ENCODE results near the gene COL5A1. TPM values are rescaled to one million over a fixed set of nuclear protein-coding genes. Genes with fewer than 3 reads are reported as not detected.
"Not testable (repeated sequence)": the region's sequence is repeated elsewhere in the genome, so short reads cannot be mapped to it uniquely, and the experiment has no call there.

Gene COL5A1
- total and polyA plus RNA-seq, 2 experiments from 2014 or later: 211 to 812 TPM

DNA sequence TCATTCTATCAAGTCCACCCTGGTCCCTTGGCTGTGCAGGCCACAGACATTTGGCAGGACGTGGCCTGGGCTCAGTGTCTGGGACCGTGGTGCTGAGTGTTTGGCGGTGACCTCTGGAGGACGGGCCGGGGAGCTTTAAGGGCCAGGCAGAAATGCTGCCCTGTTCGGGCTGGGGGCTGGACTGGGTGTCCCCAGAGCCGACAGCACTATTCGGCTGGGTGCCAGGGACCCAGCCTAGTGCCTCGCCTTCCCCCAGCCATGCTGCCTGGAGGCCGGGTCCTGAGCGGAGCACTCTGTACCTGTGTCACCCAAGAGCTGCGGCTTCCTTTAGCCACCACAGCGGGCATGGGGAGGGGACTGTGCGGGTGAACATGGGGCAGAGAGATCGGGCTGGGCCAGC is 40.4 kb downstream of the COL5A1 start:
- H3K79me2 ChIP-seq (ENCODE audit: insufficient read depth): peaks cover 97% of the 10 kb centered on the region
- H3K4me2 ChIP-seq (ENCODE audit: unreplicated experiment): no peak overlapping the region

DNA sequence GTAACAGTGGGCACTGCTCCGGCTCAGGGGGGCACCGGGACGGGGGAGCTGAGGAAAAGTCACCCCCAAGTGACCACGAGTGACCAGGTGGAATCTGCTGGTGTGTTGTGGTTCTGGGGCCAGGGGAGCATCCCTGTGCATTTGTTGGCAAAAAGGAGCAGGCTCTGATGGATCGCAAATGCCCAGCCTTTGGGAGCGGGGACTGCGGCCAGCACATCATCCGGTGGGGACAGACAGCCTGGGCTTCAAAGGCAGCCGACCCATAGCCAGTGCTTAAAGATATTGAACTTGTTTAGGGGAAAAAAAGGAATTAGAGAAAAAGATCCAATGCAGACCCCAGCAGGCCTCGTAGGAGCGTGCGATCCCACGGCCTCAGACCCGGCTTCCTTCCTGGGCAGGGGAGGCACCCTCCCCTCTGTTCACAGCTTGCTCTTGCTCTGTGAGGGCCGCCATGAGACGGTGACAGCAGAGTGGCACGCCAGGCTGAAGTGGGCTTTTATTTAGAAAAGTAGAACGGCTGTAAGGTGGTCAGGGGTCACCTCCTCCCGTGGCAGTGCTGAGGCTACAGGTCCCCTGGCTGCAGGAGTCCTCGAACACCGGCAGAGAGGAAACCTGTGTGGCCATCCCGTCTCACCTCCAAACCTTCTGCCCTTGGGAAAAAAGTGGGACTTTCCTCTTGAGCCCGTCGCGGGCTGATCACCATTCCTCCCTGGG is 41.2 kb downstream of the COL5A1 start:
- H4K20me1 ChIP-seq (ENCODE audit: insufficient read depth): peaks cover 45% of the 10 kb centered on the region
- H2AFZ ChIP-seq: no peak overlapping the region
- no peak for DNase-seq
- no peaks in the 10 kb centered on the region for H3K9me2 ChIP-seq (ENCODE audit: insufficient read depth)
- no peaks in the 10 kb centered on the region for H3K27me3 ChIP-seq (replicated peaks; ENCODE audit: insufficient read depth)
- peaks cover 40% of the 10 kb centered on the region for H3F3A ChIP-seq (ENCODE audit: insufficient read depth)
- H3K9ac ChIP-seq: 0 out of 2 replicates have a peak overlapping the region, but pooled peaks have one; percentile 20
- peaks cover 21% of the 10 kb centered on the region for H3K4me1 ChIP-seq (ENCODE audit: insufficient read depth)
- peaks cover 97% of the 10 kb centered on the region for H3K79me2 ChIP-seq (ENCODE audit: insufficient read depth)
- peaks cover 6% of the 10 kb centered on the region; the same call in 1 of the 2 replicates for H3K36me3 ChIP-seq (ENCODE audit: low read depth)
- in situ Hi-C loops (cut with MboI): no loop called here
- no peak overlapping the region for H3K27ac ChIP-seq
- H3K4me3 ChIP-seq: no peak overlapping the region
- TF ChIP-seq EZH2 (IDR thresholded peaks at IDR 0.05; ENCODE audit: insufficient read depth, poor library complexity, severe bottlenecking): no peak
- no peak for TF ChIP-seq EZH2phosphoT487 (IDR thresholded peaks at IDR 0.05; ENCODE audit: insufficient read depth, low read depth)
- H3K4me2 ChIP-seq (ENCODE audit: unreplicated experiment): no peak overlapping the region
- H3K9me3 ChIP-seq (ENCODE audit: low read depth): no peaks in the 10 kb centered on the region
- 94 to 97% methylated on average over 25 of the region's 25 CpGs for WGBS, 2 experiments (ENCODE audit: low coverage in 1 of 2, low lambda C conversion rate in 2 of 2, missing lambda C conversion rate in 2 of 2)

More for the DNA sequence above, 40.4 kb downstream of the COL5A1 start:
- peaks cover 21% of the 10 kb centered on the region for H3K4me1 ChIP-seq (ENCODE audit: insufficient read depth)
- no peak for TF ChIP-seq EZH2phosphoT487 (IDR thresholded peaks at IDR 0.05; ENCODE audit: insufficient read depth, low read depth)
- no peak for TF ChIP-seq EZH2 (IDR thresholded peaks at IDR 0.05; ENCODE audit: insufficient read depth, poor library complexity, severe bottlenecking)
- no peaks in the 10 kb centered on the region for H3K9me3 ChIP-seq (ENCODE audit: low read depth)
- H3K27ac ChIP-seq: peak overlapping the region; percentile 41; the same call in 1 of the 2 replicates
- no peak for DNase-seq
- 78 to 82% methylated on average over 15 of the region's 15 CpGs for WGBS, 2 experiments (ENCODE audit: low coverage in 1 of 2, low lambda C conversion rate in 2 of 2, missing lambda C conversion rate in 2 of 2)
- no peaks in the 10 kb centered on the region for H3K27me3 ChIP-seq (replicated peaks; ENCODE audit: insufficient read depth)
- in situ Hi-C loops (cut with MboI): no loop called here
- peaks cover 39% of the 10 kb centered on the region for H3F3A ChIP-seq (ENCODE audit: insufficient read depth)
- H3K9ac ChIP-seq: peak overlapping the region; percentile 20
- H2AFZ ChIP-seq: no peak overlapping the region
- H3K36me3 ChIP-seq (ENCODE audit: low read depth): peaks cover 6% of the 10 kb centered on the region; the same call in 1 of the 2 replicates
- H4K20me1 ChIP-seq (ENCODE audit: insufficient read depth): peaks cover 38% of the 10 kb centered on the region
- no peaks in the 10 kb centered on the region for H3K9me2 ChIP-seq (ENCODE audit: insufficient read depth)
- H3K4me3 ChIP-seq: no peak overlapping the region

GRCh38 chr9:134683714-134684374 is 42.2 kb downstream of the COL5A1 start:
- H3K4me2 ChIP-seq (ENCODE audit: unreplicated experiment): no peak overlapping the region
- TF ChIP-seq EZH2phosphoT487 (IDR thresholded peaks at IDR 0.05; ENCODE audit: insufficient read depth, low read depth) (no peak), EZH2 (IDR thresholded peaks at IDR 0.05; ENCODE audit: insufficient read depth, poor library complexity, severe bottlenecking) (no peak)
- peaks cover 21% of the 10 kb centered on the region for H3K4me1 ChIP-seq (ENCODE audit: insufficient read depth)
- H2AFZ ChIP-seq: no peak overlapping the region
- no peak overlapping the region for H3K9ac ChIP-seq
- no peak overlapping the region for H3K4me3 ChIP-seq
- peaks cover 46% of the 10 kb centered on the region for H3F3A ChIP-seq (ENCODE audit: insufficient read depth)
- peaks cover 97% of the 10 kb centered on the region for H3K79me2 ChIP-seq (ENCODE audit: insufficient read depth)
- in situ Hi-C loops (cut with MboI): no loop called here
- H3K36me3 ChIP-seq (ENCODE audit: low read depth): peaks cover 6% of the 10 kb centered on the region; the same call in 1 of the 2 replicates
- peaks cover 47% of the 10 kb centered on the region for H4K20me1 ChIP-seq (ENCODE audit: insufficient read depth)
- WGBS, 2 experiments (ENCODE audit: low coverage in 1 of 2, low lambda C conversion rate in 2 of 2, missing lambda C conversion rate in 2 of 2): 77 to 80% methylated on average over 22 of the region's 22 CpGs
- H3K27me3 ChIP-seq (replicated peaks; ENCODE audit: insufficient read depth): no peaks in the 10 kb centered on the region
- H3K9me2 ChIP-seq (ENCODE audit: insufficient read depth): no peaks in the 10 kb centered on the region
- no peak overlapping the region for H3K27ac ChIP-seq
- no peak for DNase-seq
- H3K9me3 ChIP-seq (ENCODE audit: low read depth): no peaks in the 10 kb centered on the region

DNA sequence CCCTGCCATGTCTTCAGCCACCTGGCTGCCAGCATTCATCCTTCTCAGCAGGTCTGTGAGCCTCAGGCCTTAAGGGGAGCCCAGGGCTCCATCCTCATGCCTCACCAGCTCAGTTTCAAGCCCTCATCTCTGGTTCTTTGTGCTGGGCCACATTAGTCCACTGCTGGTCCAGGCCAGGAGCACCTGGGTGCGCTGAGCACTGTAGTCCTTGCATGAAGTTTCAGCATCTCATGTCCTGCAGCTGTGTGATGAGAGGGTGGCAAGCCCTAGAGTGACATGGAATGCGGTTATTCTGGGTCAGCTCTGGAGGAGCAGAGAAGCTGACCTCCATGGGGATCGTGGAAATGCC is 42.7 kb downstream of the COL5A1 start:
- Histone ChIP-seq H3K36me3 (ENCODE audit: low read depth) (peaks cover 6% of the 10 kb centered on the region; the same call in 1 of the 2 replicates), H3K4me2 (ENCODE audit: unreplicated experiment) (no peak overlapping the region), H2AFZ (no peak overlapping the region), H4K20me1 (ENCODE audit: insufficient read depth) (peaks cover 47% of the 10 kb centered on the region), H3K4me3 (no peak overlapping the region), H3F3A (ENCODE audit: insufficient read depth) (peaks cover 52% of the 10 kb centered on the region), H3K9me2 (ENCODE audit: insufficient read depth) (no peaks in the 10 kb centered on the region), H3K27me3 (replicated peaks; ENCODE audit: insufficient read depth) (no peaks in the 10 kb centered on the region), H3K9ac (no peak overlapping the region), H3K4me1 (ENCODE audit: insufficient read depth) (peaks cover 21% of the 10 kb centered on the region), H3K9me3 (ENCODE audit: low read depth) (no peaks in the 10 kb centered on the region), H3K27ac (no peak overlapping the region), H3K79me2 (ENCODE audit: insufficient read depth) (peaks cover 98% of the 10 kb centered on the region)
- TF ChIP-seq EZH2phosphoT487 (IDR thresholded peaks at IDR 0.05; ENCODE audit: insufficient read depth, low read depth) (no peak), EZH2 (IDR thresholded peaks at IDR 0.05; ENCODE audit: insufficient read depth, poor library complexity, severe bottlenecking) (no peak)
- WGBS, 2 experiments (ENCODE audit: low coverage in 1 of 2, low lambda C conversion rate in 2 of 2, missing lambda C conversion rate in 2 of 2): 94 to 99% methylated on average over 3 of the region's 3 CpGs
- no peak for DNase-seq
- in situ Hi-C loops (cut with MboI): no loop called here

- H2AFZ ChIP-seq; in situ Hi-C loops (cut with MboI); H3K27me3 ChIP-seq (replicated peaks; ENCODE audit: insufficient read depth); H3K9me3 ChIP-seq (ENCODE audit: low read depth); H3K4me3 ChIP-seq; H3K9ac ChIP-seq; H3K36me3 ChIP-seq (ENCODE audit: low read depth); DNase-seq; H3K9me2 ChIP-seq (ENCODE audit: insufficient read depth); H3K4me2 ChIP-seq (ENCODE audit: unreplicated experiment); H3K27ac ChIP-seq: not testable (repeated sequence)
- H3F3A ChIP-seq (ENCODE audit: insufficient read depth): peaks cover 56% of the 10 kb centered on the region
- peaks cover 21% of the 10 kb centered on the region for H3K4me1 ChIP-seq (ENCODE audit: insufficient read depth)
- H4K20me1 ChIP-seq (ENCODE audit: insufficient read depth): peaks cover 47% of the 10 kb centered on the region
- H3K79me2 ChIP-seq (ENCODE audit: insufficient read depth): peaks cover 98% of the 10 kb centered on the region
Measured at GRCh38 chr9:134684941-134685340, 43.3 kb downstream of the COL5A1 start.
